GM06990 (cell line): Measurements from ENCODE around the gene SPDEF.

Experiments used
- DNase-seq: peaks from one replicate; pipeline ENCODE4 v3.0.0-alpha.2; 2011; ENCODE audit not compliant: insufficient read length; ENCODE audit errors: extremely low read depth
- H3K27me3 ChIP-seq: replicated peaks from 2 replicates; pipeline ENCODE4 v1.6.0; 2011; ENCODE audit warnings: low read length; ENCODE audit not compliant: control insufficient read depth, insufficient read depth
- H3K36me3 ChIP-seq: 2 replicates; pipeline ENCODE4 v1.5.1; 2011; ENCODE audit warnings: low read length; ENCODE audit not compliant: control insufficient read depth, insufficient read depth
- H3K4me3 ChIP-seq: replicated peaks from 2 replicates; pipeline ENCODE4 v1.5.1; 2011; ENCODE audit warnings: low read depth, mild to moderate bottlenecking, control low read depth, low read length
- CTCF ChIP-seq: IDR thresholded peaks from 2 replicates; pipeline ENCODE4 v1.5.1; 2011; ENCODE audit warnings: low read length, control low read depth, mild to moderate bottlenecking, inconsistent platforms; ENCODE audit not compliant: insufficient read depth, poor library complexity, severe bottlenecking

Gene SPDEF

GRCh38 chr6:34570066-34570833, 14.1 kb upstream of the SPDEF start:
- Histone ChIP-seq H3K27me3 (no peaks in the 10 kb centered on the region; the same call in none of the 2 replicates), H3K4me3 (no peak overlapping the region), H3K36me3 (no peaks in the 10 kb centered on the region)
- TF ChIP-seq CTCF = no peak
- DNase-seq = no peak

- H3K36me3 ChIP-seq = no peaks in the 10 kb centered on the region
- no peak overlapping the region for H3K4me3 ChIP-seq
- DNase-seq = no peak
- H3K27me3 ChIP-seq = no peaks in the 10 kb centered on the region; the same call in none of the 2 replicates
- TF ChIP-seq CTCF = no peak
These were observed 13.3 kb upstream of the SPDEF start for GRCh38 chr6:34569361-34569973.

DNA sequence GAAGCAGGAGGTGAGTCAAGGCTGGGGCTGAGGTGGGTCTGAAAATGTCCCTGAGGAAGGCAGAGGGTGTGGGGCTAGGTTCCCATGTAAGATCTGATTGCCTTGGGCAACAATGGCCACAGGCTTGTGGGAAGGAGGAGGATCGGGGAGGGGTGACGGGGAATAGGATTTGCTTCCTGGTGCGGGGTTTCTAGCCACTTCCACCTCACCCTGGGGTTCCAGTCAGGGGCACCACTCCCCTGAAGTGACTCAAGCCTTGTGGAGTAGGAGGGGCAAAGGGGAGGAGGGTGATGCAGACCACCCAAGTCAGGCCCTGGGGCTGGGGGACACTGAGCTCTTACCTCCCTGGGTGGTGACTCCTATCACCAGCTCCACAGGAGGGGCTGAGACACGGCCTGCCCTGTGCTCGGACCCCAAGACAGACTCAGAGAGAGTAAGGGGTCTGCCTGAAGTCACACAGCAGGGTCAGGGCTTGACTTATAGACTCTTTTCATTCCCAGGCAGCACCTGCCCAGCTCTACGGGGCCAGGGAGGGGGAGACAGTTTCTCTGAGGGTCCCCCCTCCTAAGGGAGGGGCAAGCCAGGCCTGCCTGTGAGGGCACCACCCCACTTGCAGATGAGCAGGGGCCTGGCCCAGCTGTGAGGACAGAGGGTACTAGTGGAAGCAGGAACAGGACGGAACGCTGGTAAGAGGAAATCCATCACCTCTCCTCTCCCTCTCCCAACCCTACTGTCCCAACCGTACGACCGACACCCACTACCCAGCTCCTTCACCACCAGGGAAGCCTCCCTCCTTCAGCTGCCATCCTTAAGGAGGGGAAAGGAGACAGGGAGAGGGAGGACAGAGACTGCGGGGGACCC, 12.4 kb upstream of the SPDEF start:
- DNase-seq = no peak
- no peak overlapping the region for H3K4me3 ChIP-seq
- H3K36me3 ChIP-seq = no peaks in the 10 kb centered on the region
- TF ChIP-seq CTCF = no peak
- H3K27me3 ChIP-seq = no peaks in the 10 kb centered on the region; the same call in none of the 2 replicates

GRCh38 chr6:34566830-34567546, 10.9 kb upstream of the SPDEF start:
- no peak for TF ChIP-seq CTCF
- H3K27me3 ChIP-seq = no peaks in the 10 kb centered on the region; the same call in 1 of the 2 replicates
- H3K36me3 ChIP-seq = no peaks in the 10 kb centered on the region
- H3K4me3 ChIP-seq = no peak overlapping the region
- DNase-seq = no peak

DNA sequence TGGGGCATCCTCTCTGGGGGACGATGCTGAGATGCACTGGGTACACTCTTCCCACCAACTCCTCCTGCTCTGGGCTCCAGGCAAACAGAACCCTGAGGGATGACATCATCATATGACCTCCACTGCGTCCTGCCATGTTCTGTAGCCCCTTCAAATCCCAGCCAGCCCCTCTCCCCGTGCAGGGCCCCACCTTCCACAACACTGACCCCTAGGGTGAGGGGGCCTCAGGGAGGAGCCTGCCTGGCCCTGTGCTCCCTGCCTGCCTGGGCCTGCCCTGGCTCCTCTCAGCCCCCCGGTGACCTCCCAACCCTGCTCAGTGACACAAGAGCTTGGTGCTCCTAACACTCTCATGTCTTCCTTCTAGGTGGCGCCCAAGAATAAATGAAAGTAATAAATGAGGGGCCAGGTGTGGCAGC, 9.6 kb upstream of the SPDEF start:
- Histone ChIP-seq H3K36me3 (no peaks in the 10 kb centered on the region), H3K27me3 (no peaks in the 10 kb centered on the region; the same call in 1 of the 2 replicates), H3K4me3 (no peak overlapping the region)
- no peak for DNase-seq
- TF ChIP-seq CTCF = no peak
